A673 (cell line): ENCODE measurements around the gene TPI1.

Experiments
- CTCF ChIP-seq: fragments of 300-800, 200-600 bp; sonication (generic); conservative IDR thresholded peaks from 2 replicates; pipeline ENCODE4 v1.5.1; 2017; ENCODE audit warnings: low read depth, mild to moderate bottlenecking, antibody characterized with exemption, low read length, moderate library complexity, mixed read lengths
- EZH2 ChIP-seq: fragments of 200-600 bp; sonication (generic); IDR thresholded peaks from 2 replicates; pipeline ENCODE4 v1.6.1; 2017; ENCODE audit warnings: borderline replicate concordance, low read depth, mild to moderate bottlenecking, mixed read lengths, antibody characterized with exemption, low read length; ENCODE audit not compliant: poor library complexity, severe bottlenecking

- no peak for TF ChIP-seq CTCF
- TF ChIP-seq EZH2: no peak
Observed at GRCh38 chr12:6887460-6887859, 20.1 kb downstream of the TPI1 start.
